HG03045 (cell line): ENCODE data around the gene PSMG1.
"Not testable (repeated sequence)": the region's sequence is repeated elsewhere in the genome, so short reads cannot be mapped to it uniquely, and the experiment has no call there.

Source experiments
- ATAC-seq: cut with Tn5 transposase; IDR thresholded peaks from one replicate; pipeline ENCODE4 v1.9.1; 2021; ENCODE audit warnings: mild to moderate bottlenecking, moderate library complexity; ENCODE audit not compliant: unreplicated experiment

The PSMG1 gene

GRCh38 chr21:39159342-39160063 is 23.7 kb downstream of the PSMG1 start:
- ATAC-seq, result no peak

- ATAC-seq, result not testable (repeated sequence)
Measured at GRCh38 chr21:39157241-39157640, 26.0 kb downstream of the PSMG1 start.

- no peak for ATAC-seq
Measured at GRCh38 chr21:39156024-39156423, 27.2 kb downstream of the PSMG1 start.

GRCh38 chr21:39155578-39155977 is 27.7 kb downstream of the PSMG1 start:
- ATAC-seq, result no peak

- no peak for ATAC-seq
Measured at GRCh38 chr21:39153842-39154241, 29.4 kb downstream of the PSMG1 start.

GRCh38 chr21:39153373-39153772 is 29.9 kb downstream of the PSMG1 start:
- no peak for ATAC-seq

GRCh38 chr21:39152271-39152670 is 31.0 kb downstream of the PSMG1 start:
- no peak for ATAC-seq

GRCh38 chr21:39150877-39151276 is 32.4 kb downstream of the PSMG1 start:
- ATAC-seq, result no peak

- no peak for ATAC-seq
Measured at GRCh38 chr21:39150316-39150715, 32.9 kb downstream of the PSMG1 start.

GRCh38 chr21:39149882-39150281 is 33.4 kb downstream of the PSMG1 start:
- no peak for ATAC-seq

- no peak for ATAC-seq
Measured at GRCh38 chr21:39148975-39149374, 34.3 kb downstream of the PSMG1 start.

GRCh38 chr21:39144191-39144590 is 39.1 kb downstream of the PSMG1 start:
- ATAC-seq, result no peak

- no peak for ATAC-seq
Measured at GRCh38 chr21:39142972-39143371, 40.3 kb downstream of the PSMG1 start.

- no peak for ATAC-seq
Measured at GRCh38 chr21:39141502-39141901, 41.7 kb downstream of the PSMG1 start.

GRCh38 chr21:39137248-39138178 is 45.7 kb downstream of the PSMG1 start:
- ATAC-seq, result no peak

- no peak for ATAC-seq
Measured at GRCh38 chr21:39136711-39137110, 46.5 kb downstream of the PSMG1 start.

- not testable (repeated sequence) for ATAC-seq
Measured at GRCh38 chr21:39136138-39136537, 47.1 kb downstream of the PSMG1 start.

GRCh38 chr21:39134288-39134810 is 48.9 kb downstream of the PSMG1 start:
- ATAC-seq, result no peak

- ATAC-seq, result no peak
Measured at GRCh38 chr21:39132248-39132647, 51.0 kb downstream of the PSMG1 start.

GRCh38 chr21:39131791-39132190 is 51.5 kb downstream of the PSMG1 start:
- no peak for ATAC-seq

GRCh38 chr21:39127506-39127905 is 55.7 kb downstream of the PSMG1 start:
- ATAC-seq, result no peak

GRCh38 chr21:39126486-39126806 is 56.8 kb downstream of the PSMG1 start:
- no peak for ATAC-seq
